Measurements from ENCODE around the gene PLA1A. TPM values are rescaled to one million over a fixed set of nuclear protein-coding genes. Genes with fewer than 3 reads are reported as not detected.
"Not testable (repeated sequence)": the region's sequence is repeated elsewhere in the genome, so short reads cannot be mapped to it uniquely, and the experiment has no call there.

PLA1A gene
- total RNA-seq, 1 donor from 2014 or later, result 37.6 TPM

DNA sequence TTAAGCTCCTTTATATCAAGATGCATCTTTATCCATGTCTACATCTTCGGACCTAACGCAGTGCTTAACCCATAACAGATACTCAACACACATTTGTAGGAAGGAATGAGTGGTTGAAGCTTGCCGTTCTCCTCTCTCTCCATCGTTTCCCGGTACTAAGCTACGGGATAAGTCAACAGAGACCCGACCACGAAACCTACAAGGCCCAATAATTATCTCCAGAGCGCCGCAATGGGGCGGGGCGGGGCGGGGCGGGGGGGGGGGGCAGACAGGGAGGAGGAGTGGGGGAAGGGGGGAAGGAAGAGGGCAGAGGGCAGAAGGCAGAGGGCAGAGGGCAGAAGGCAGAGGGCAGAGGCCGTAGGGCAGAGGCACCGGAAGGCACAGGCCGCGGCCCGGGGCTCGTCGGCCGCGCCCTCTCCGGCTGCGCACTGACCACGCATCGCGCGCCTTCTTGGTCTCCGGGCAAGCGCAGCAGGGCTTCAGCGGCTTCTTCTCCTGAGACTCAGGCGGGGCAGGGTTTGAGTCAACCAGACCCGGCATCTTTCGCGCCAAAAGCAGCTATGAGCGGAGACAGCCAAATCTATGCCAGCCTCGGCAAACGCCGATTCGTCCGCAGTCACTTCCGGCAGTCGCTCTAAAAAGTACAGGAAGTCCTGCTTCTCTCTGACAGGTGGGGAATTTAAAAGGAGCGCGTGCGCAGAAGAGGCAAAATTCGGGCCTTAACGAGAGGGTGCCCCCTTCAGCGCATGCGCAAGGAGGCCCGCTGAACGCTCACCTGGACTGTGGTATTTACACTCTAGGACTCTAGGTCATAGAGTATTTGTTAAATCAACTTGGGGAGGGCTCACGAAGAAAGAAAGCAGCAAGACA lies 79.3 kb downstream of the PLA1A start, which contains the start of gene COX17:
TSS of gene COX17 (minus strand) at position 636 of the 870 bp plus-strand sequence. CDS start at position 540, 96 bp downstream.
- TF ChIP-seq CTCF (IDR thresholded peaks at IDR 0.05), result no peak

DNA sequence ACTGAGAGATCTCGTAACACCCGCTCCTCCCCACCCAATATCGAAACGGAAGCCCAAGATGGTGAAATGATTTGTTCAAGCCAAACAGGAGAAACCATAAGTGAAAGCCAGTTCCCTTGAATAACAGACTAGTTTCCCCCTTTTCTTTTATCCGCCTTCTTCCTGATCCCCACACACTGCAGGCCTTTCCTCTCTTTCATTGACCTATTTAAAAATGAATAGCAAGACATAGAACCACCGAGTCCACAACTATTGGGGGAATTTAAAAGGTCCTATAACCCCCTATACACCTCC lies 79.9 kb downstream of the PLA1A start:
- Histone ChIP-seq H3K4me3 (peak overlapping the region; percentile 69), H3K9me3 (no peaks in the 10 kb centered on the region), H3K4me1 (peaks cover 10% of the 10 kb centered on the region), H3K27ac (peak overlapping the region; percentile 95), H3K36me3 (peaks cover 26% of the 10 kb centered on the region), H3K27me3 (no peaks in the 10 kb centered on the region)
- no peak for DNase-seq
- intact Hi-C loops (cut with DNase I), result loop anchor here (10.0 kb wide), 1 partner anchor 83 kb away; the partner anchor contains the start of gene PLA1A
- ATAC-seq, result no peak
- TF ChIP-seq CTCF (IDR thresholded peaks at IDR 0.05), result no peak

More for the DNA sequence above, 79.3 kb downstream of the PLA1A start, which contains the start of gene COX17:
- intact Hi-C loops (cut with DNase I), result loop anchor here (10.0 kb wide), 1 partner anchor 82 kb away; the partner anchor contains the start of gene PLA1A
- peak within 1 kb of the TSS; percentile 69 for H3K4me3 ChIP-seq
- peaks cover 31% of the 10 kb centered on the region for H3K36me3 ChIP-seq
- ATAC-seq (peak; percentile 96), DNase-seq (peak; percentile 97)
- no peaks in the 10 kb centered on the region for H3K9me3 ChIP-seq
- H3K4me1 ChIP-seq, result peaks cover 10% of the 10 kb centered on the region
- peak within 1 kb of the TSS; percentile 95 for H3K27ac ChIP-seq
- no peaks in the 10 kb centered on the region for H3K27me3 ChIP-seq

DNA sequence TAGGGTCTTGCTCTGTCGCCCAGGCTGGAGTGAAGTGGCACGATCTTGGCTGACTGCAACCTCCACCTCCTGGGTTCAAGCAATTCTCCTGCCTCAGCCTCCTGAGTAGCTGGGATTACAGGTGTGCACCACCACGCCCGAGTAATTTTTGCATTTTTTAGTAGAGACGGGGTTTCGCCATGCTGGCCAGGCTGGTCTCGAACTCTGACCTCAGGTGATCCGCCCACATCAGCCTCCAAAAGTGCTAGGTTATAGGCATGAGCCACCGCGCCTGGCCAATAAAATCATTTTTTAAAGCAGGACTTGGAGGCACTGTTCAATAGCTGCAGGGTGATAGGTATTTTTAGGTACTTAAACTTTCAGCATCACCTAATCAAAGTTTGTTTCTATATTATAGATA lies 80.5 kb downstream of the PLA1A start:
- not testable (repeated sequence) for H3K27me3 ChIP-seq, ATAC-seq, H3K4me3 ChIP-seq, H3K9me3 ChIP-seq, DNase-seq, H3K27ac ChIP-seq
- H3K4me1 ChIP-seq, result peaks cover 10% of the 10 kb centered on the region
- H3K36me3 ChIP-seq, result peaks cover 20% of the 10 kb centered on the region
- intact Hi-C loops (cut with DNase I), result loop anchor here (10.0 kb wide), 1 partner anchor 83 kb away; the partner anchor contains the start of gene PLA1A

Other genes starting within 250 kb of the PLA1A start
- 48.2 TPM for gene TMEM39A, start 134.3 kb upstream of the PLA1A start, total RNA-seq
- 16.7 TPM for gene POGLUT1, start 128.9 kb upstream of the PLA1A start, total RNA-seq
- 94.1 TPM for gene TIMMDC1, start 99.3 kb upstream of the PLA1A start, total RNA-seq
- gene CD80, start 38.3 kb upstream of the PLA1A start, total RNA-seq, result 7.9 TPM
- gene ADPRH, start 18.4 kb upstream of the PLA1A start, total RNA-seq, result 26.5 TPM
- gene POPDC2, start 62.7 kb downstream of the PLA1A start, total RNA-seq, result 2.7 TPM
- gene COX17, start 79.5 kb downstream of the PLA1A start, total RNA-seq, result 48.9 TPM
- 3.7 TPM for gene CFAP91, start 105.1 kb downstream of the PLA1A start, total RNA-seq
- gene NR1I2, start 184.2 kb downstream of the PLA1A start, total RNA-seq, result not detected

All from upper lobe of right lung (tissue), 1 donor.